Suprapubic skin (tissue), 4 donors: ENCODE measurements around the gene TMC3.
"Not testable (repeated sequence)": the region's sequence is repeated elsewhere in the genome, so short reads cannot be mapped to it uniquely, and the experiment has no call there.

ENCODE experiments used
- CTCF ChIP-seq, 2 donors: fragments of 200-600 bp in 1 of 2; fragments of 450-650 bp in 1 of 2; sonication (generic) in 1 of 2; IDR thresholded peaks; one replicate each; pipeline ENCODE4 v1.5.1; 2016 to 2019; ENCODE audit warnings: antibody characterized with exemption in 2 of 2, mild to moderate bottlenecking in 1 of 2, moderate library complexity in 1 of 2
- EP300 ChIP-seq: sonication (generic); formaldehyde crosslinking; IDR thresholded peaks from one replicate; pipeline ENCODE4 v1.6.1; 2017; ENCODE audit warnings: antibody characterized with exemption
- POLR2A ChIP-seq, 2 donors: fragments of 450-650 bp; IDR thresholded peaks; one replicate each; pipeline ENCODE4 v1.6.1; 2017; ENCODE audit warnings: antibody characterized with exemption in 2 of 2, mild to moderate bottlenecking in 2 of 2, moderate library complexity in 2 of 2
- POLR2AphosphoS5 ChIP-seq, 3 donors: sonication (generic); formaldehyde crosslinking; IDR thresholded peaks; one replicate each; pipeline ENCODE4 v1.6.1; 2017; ENCODE audit warnings: antibody characterized with exemption in 3 of 3

- not testable (repeated sequence) for TF ChIP-seq POLR2A (IDR thresholded peaks at IDR 0.05); CTCF (IDR thresholded peaks at IDR 0.05); POLR2AphosphoS5 (IDR thresholded peaks at IDR 0.05); EP300
Measured at GRCh38 chr15:81414274-81414968, 40.4 kb upstream of the TMC3 start.
